T-cell (primary cell): ENCODE measurements around the gene TALDO1. TPM values are rescaled to one million over a fixed set of nuclear protein-coding genes. Genes with fewer than 3 reads are reported as not detected.

Source experiments
- ATAC-seq, 4 experiments: fragments of 200-7000 bp in 3 of 4; fragments of 150-1000 bp in 1 of 4; cut with Tn5 transposase; replicated peaks in 1 of 4; 1 replicate in 3 of 4; 2 replicates in 1 of 4; pipeline ENCODE4 v1.10.0; 2021; ENCODE audit warnings: moderate library complexity in 3 of 4, mild to moderate bottlenecking in 2 of 4, moderate number of reproducible peaks in 1 of 4
- CTCF ChIA-PET, 2 donors: fragments of 300-600 bp; sonication (Branson Sonifier 250); formaldehyde crosslinking; loops; one replicate each; lab custom pipeline; 2022; ENCODE audit warnings: antibody characterized with exemption in 2 of 2; lab: Charles Lee
- POLR2A ChIA-PET, 2 donors: fragments of 300-600 bp; sonication (Branson Sonifier 250); formaldehyde crosslinking; loops; one replicate each; lab custom pipeline; 2022; ENCODE audit warnings: antibody characterized with exemption in 2 of 2; lab: Charles Lee
- DNase-seq, 35 experiments: peaks; one replicate each; pipeline versions ENCODE4 v3.0.0 to v3.0.0-alpha.2; 2013 to 2023
- H3K27ac ChIP-seq: one replicate; pipeline ENCODE4 v1.5.1; 2013; ENCODE audit warnings: low read length
- H3K27me3 ChIP-seq, 2 experiments: replicated peaks in 1 of 2; 1 replicate in 1 of 2; 2 replicates in 1 of 2; pipeline versions ENCODE4 v1.6.1 to v1.7.0; 2013; ENCODE audit warnings: low read length in 1 of 2, mixed read lengths in 1 of 2; ENCODE audit not compliant: control insufficient read depth in 2 of 2, insufficient read depth in 2 of 2; ENCODE audit errors: extremely low read depth in 1 of 2
- H3K36me3 ChIP-seq, 2 donors: 1 replicate in 1 of 2; 2 replicates in 1 of 2; pipeline versions ENCODE4 v1.6.1 to v1.7.0; 2013; ENCODE audit warnings: low read length in 1 of 2; ENCODE audit not compliant: control insufficient read depth in 2 of 2, insufficient read depth in 1 of 2; ENCODE audit errors: extremely low read depth in 1 of 2
- H3K4me1 ChIP-seq, 2 experiments: 1 replicate in 1 of 2; 2 replicates in 1 of 2; pipeline versions ENCODE4 v1.6.1 to v1.7.0; 2013; ENCODE audit warnings: low read length in 2 of 2, mixed read lengths in 1 of 2; ENCODE audit not compliant: insufficient read depth in 2 of 2, control insufficient read depth in 1 of 2; ENCODE audit errors: extremely low read depth in 1 of 2
- H3K4me3 ChIP-seq, 2 donors: 1 replicate in 1 of 2; 2 replicates in 1 of 2; pipeline versions ENCODE4 v1.5.1 to v1.7.0; 2013; ENCODE audit warnings: mild to moderate bottlenecking in 2 of 2, low read length in 1 of 2, moderate library complexity in 1 of 2; ENCODE audit not compliant: control insufficient read depth in 1 of 2; ENCODE audit errors: extremely low read depth in 1 of 2
- H3K9me3 ChIP-seq: 2 replicates; pipeline ENCODE4 v1.7.0; 2013
- H3K27ac Mint-ChIP-seq, 2 donors: one replicate each; pipeline ENCODE4 v1.8.0; 2020 to 2021; ENCODE audit warnings: mild to moderate bottlenecking in 2 of 2, mixed read lengths in 2 of 2
- H3K27me3 Mint-ChIP-seq, 2 donors: one replicate each; pipeline ENCODE4 v1.8.0; 2021 to 2022; ENCODE audit warnings: mixed read lengths in 2 of 2
- H3K36me3 Mint-ChIP-seq: one replicate; pipeline ENCODE4 v1.8.0; 2021; ENCODE audit warnings: mixed read lengths
- H3K4me1 Mint-ChIP-seq, 3 donors: one replicate each; pipeline ENCODE4 v1.8.0; 2020 to 2022; ENCODE audit warnings: mixed read lengths in 3 of 3, mild to moderate bottlenecking in 1 of 3
- H3K4me3 Mint-ChIP-seq, 3 donors: one replicate each; pipeline ENCODE4 v1.8.0; 2020 to 2022; ENCODE audit warnings: mild to moderate bottlenecking in 3 of 3, mixed read lengths in 3 of 3, moderate library complexity in 3 of 3
- H3K9me3 Mint-ChIP-seq, 3 donors: one replicate each; pipeline ENCODE4 v1.8.0; 2020 to 2022; ENCODE audit warnings: mixed read lengths in 3 of 3
- WGBS: methylation state at CpG from one replicate; pipeline ENCODE4 v1.1.5; 2013; ENCODE audit warnings: missing lambda C conversion rate; ENCODE audit not compliant: insufficient coverage; 5-methylcytosine and 5-hydroxymethylcytosine counted together
- total RNA-seq, 35 experiments: library from RNA in 6 of 35; stranded (reverse) in 6 of 35; fragments of 120-200 nt in 1 of 35; gene quantifications; one replicate each; pipeline versions ENCODE4 v1.2.1 to v1.2.4 and lab custom pipeline; 2013 to 2026

TALDO1 gene
- total RNA-seq, 5 donors from 2014 or later (not counting 1 experiment from before 2014, with no cell fraction given): 60.5 to 106 (median 102) TPM

DNA sequence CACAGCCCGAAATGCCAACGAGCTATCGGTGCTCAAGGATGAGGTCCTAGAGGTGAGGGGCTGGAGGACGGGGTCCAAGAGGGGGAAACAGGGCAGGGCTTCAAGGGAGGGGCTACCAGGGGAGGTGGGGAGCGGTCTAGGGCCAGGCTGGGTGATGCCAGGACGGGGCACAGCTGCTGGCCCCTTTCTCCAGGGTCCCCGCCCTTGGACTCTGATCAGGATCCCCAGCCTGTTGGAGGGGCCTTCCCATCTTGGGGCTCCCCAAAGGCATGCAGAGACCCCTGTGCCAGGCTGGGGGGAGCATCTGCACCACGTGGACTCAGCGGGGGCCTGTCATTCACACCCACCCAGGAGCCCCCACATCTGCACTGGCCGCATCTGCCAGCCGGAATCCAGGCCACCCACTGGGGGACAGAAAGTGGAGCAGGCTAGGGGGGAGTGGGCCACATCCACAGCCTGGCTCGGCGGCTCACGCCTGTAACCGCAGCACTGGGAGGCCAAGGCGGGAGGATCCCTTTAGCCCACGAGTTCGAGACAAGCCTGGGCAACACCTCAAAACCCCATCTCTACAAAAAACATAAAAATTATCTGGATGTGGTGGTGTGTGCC, 22.4 kb upstream of the TALDO1 start:
- ATAC-seq (no peak), DNase-seq (no peak)
- no peak overlapping the region for H3K27ac Mint-ChIP-seq
- H3K4me3 Mint-ChIP-seq: peak overlapping the region; percentile 58 to 73 (median 65)
- H3K27me3 Mint-ChIP-seq: peaks cover 7 to 10% of the 10 kb centered on the region in 2 donors
- H3K36me3 Mint-ChIP-seq: no peaks in the 10 kb centered on the region
- Histone ChIP-seq H3K27me3 (peaks cover 0 to 64% of the 10 kb centered on the region in 2 experiments), H3K9me3 (no peaks in the 10 kb centered on the region), H3K4me1 (peaks cover 13 to 62% of the 10 kb centered on the region in 2 experiments), H3K27ac (no peak overlapping the region), H3K4me3 (no peak overlapping the region), H3K36me3 (no peaks in the 10 kb centered on the region)
- ChIA-PET CTCF (interaction anchor here (0.7 to 1.3 kb wide), 3 partner anchors 169 to 177 kb away, joined by 3 to 4 read pairs (median 3); no protein-coding TSS in a partner anchor), POLR2A (interaction anchor here in 1 of 2 donors (0.7 kb wide), 1 partner anchor 59 kb away, joined by 3 read pairs; no protein-coding TSS in a partner anchor)
- H3K9me3 Mint-ChIP-seq: no peaks in the 10 kb centered on the region
- WGBS: 89% methylated on average over 3 of the region's 18 CpGs
- peaks cover 6 to 23% (median 16%) of the 10 kb centered on the region in 3 donors for H3K4me1 Mint-ChIP-seq

- ChIA-PET CTCF (interaction anchor here (0.6 to 2.5 kb wide), 7 partner anchors 23 to 1578 kb away, joined by 3 to 14 read pairs (median 3); partner anchors contain the start of genes DEAF1 (in 1 of the 2), PHRF1 (in 1 of the 2) and TMEM80 (in 1 of the 2)), POLR2A (interaction anchor here (0.6 to 0.9 kb wide), 4 partner anchors 30 to 320 kb away, joined by 3 to 9 read pairs (median 6); partner anchors contain the start of gene TMEM80 (in 1 of the 2))
- Mint-ChIP-seq H3K27me3 (peaks cover 7% of the 10 kb centered on the region in 2 donors), H3K4me1 (peaks cover 6 to 21% (median 14%) of the 10 kb centered on the region in 3 donors), H3K9me3 (no peaks in the 10 kb centered on the region), H3K4me3 (peak overlapping the region; percentile 58 to 73 (median 67)), H3K27ac (no peak overlapping the region), H3K36me3 (no peaks in the 10 kb centered on the region)
- Histone ChIP-seq H3K9me3 (no peaks in the 10 kb centered on the region), H3K27me3 (peaks cover 0 to 57% of the 10 kb centered on the region in 2 experiments), H3K36me3 (no peaks in the 10 kb centered on the region), H3K4me1 (peaks cover 13 to 57% of the 10 kb centered on the region in 2 experiments), H3K4me3 (peak overlapping the region in 1 of 2 donors; percentile 32), H3K27ac (no peak overlapping the region)
- ATAC-seq: peak in 3 of 4 experiments; percentile 10 to 17 (median 14)
- peak in 1 of 35 experiments; percentile 23 for DNase-seq
- 5% methylated on average over 30 of the region's 53 CpGs for WGBS
These were observed 21.6 kb upstream of the TALDO1 start for GRCh38 chr11:725624-726202.

GRCh38 chr11:726278-727220, 20.7 kb upstream of the TALDO1 start:
- Mint-ChIP-seq H3K4me1 (peaks cover 6 to 18% (median 11%) of the 10 kb centered on the region in 3 donors), H3K36me3 (no peaks in the 10 kb centered on the region), H3K9me3 (no peaks in the 10 kb centered on the region), H3K27ac (peak overlapping the region in 1 of 2 donors; percentile 72), H3K27me3 (peaks cover 4 to 5% of the 10 kb centered on the region in 2 donors), H3K4me3 (peak overlapping the region; percentile 60 to 73 (median 67))
- peak in 24 of 35 experiments; percentile 25 to 72 (median 44) for DNase-seq
- CTCF ChIA-PET: interaction anchor here (0.6 to 2.5 kb wide), 12 partner anchors 11 to 1577 kb away, joined by 3 to 14 read pairs (median 3); partner anchors contain the start of genes DEAF1 (in 1 of the 2), PHRF1 (in 1 of the 2) and TMEM80 (in 1 of the 2)
- no peak overlapping the region for H3K27ac ChIP-seq
- peak overlapping the region; percentile 32 to 47 for H3K4me3 ChIP-seq
- WGBS: 9% methylated on average over 49 of the region's 61 CpGs
- H3K27me3 ChIP-seq: peaks cover 0 to 49% of the 10 kb centered on the region in 2 experiments
- no peaks in the 10 kb centered on the region for H3K9me3 ChIP-seq
- H3K4me1 ChIP-seq: peaks cover 13 to 49% of the 10 kb centered on the region in 2 experiments
- peak; percentile 40 to 67 (median 62) for ATAC-seq
- H3K36me3 ChIP-seq: no peaks in the 10 kb centered on the region
- POLR2A ChIA-PET: interaction anchor here (0.6 to 0.9 kb wide), 4 partner anchors 31 to 74 kb away, joined by 3 to 8 read pairs (median 5); partner anchors contain the start of gene TMEM80 (in 1 of the 2)

- no peak overlapping the region for H3K4me3 ChIP-seq
- Mint-ChIP-seq H3K36me3 (no peaks in the 10 kb centered on the region), H3K4me3 (peak overlapping the region in 2 of 3 donors; percentile 21 to 73), H3K4me1 (peaks cover 6 to 12% (median 8%) of the 10 kb centered on the region in 3 donors), H3K27me3 (peaks cover 4 to 5% of the 10 kb centered on the region in 2 donors), H3K9me3 (no peaks in the 10 kb centered on the region), H3K27ac (no peak overlapping the region)
- H3K9me3 ChIP-seq: no peaks in the 10 kb centered on the region
- ChIA-PET POLR2A (interaction anchor here in 1 of 2 donors (0.5 kb wide), 1 partner anchor 92 kb away, joined by 11 read pairs; the partner anchor contains the start of gene PNPLA2), CTCF (interaction anchor here (0.6 to 2.5 kb wide), 4 partner anchors 12 to 372 kb away, joined by 3 to 14 read pairs (median 6); partner anchors contain the start of genes DEAF1 (in 1 of the 2) and TMEM80 (in 1 of the 2))
- peaks cover 8 to 41% of the 10 kb centered on the region in 2 experiments for H3K4me1 ChIP-seq
- H3K27ac ChIP-seq: no peak overlapping the region
- peaks cover 0 to 41% of the 10 kb centered on the region in 2 experiments for H3K27me3 ChIP-seq
- H3K36me3 ChIP-seq: no peaks in the 10 kb centered on the region
- no peak for DNase-seq
- ATAC-seq: no peak
- WGBS: 91% methylated on average over 10 of the region's 12 CpGs
These were observed 20.0 kb upstream of the TALDO1 start for GRCh38 chr11:727281-727701.

DNA sequence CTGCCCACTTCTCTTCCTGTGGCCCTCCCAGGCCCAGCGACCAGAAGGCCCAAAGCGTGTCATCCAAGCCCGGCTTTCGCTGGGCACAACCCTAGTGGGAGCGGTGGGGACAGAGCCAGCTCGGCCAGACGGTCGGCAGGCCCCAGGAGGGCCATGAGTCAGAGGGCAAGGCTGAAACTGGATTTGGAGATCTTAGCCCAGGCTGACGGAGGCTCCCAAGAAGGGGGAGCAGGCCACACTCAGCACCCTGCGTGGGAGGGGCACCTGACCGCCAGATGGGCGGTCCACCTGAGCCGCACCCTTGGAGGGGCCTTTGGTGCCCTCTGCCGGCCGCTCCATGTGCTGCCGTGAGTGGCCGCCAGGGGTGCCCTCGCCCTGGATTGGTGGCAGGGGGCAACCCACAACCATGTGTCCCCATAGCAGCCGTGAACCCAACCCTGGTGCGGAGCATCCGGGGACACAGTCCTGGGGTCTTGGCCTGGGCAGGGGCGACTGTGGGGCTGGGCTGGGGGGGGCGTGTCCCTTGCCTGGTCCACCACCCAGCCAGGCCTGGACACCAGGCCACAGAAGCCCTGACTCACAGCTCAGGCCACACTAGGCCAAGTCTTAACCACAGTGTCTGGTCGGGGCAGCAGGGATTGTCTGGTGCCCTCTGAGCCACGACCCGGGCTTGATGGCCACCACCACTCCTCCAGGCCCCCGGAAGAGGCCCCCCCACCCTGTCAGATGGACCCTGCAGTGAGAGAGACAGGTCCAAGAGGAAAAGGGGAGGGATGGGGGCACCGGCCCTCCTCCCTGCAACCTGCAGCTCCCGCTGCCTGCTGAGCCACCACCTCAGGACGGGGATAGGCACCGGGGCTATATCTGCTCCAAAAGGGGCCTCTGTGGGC, 19.2 kb upstream of the TALDO1 start:
- peaks cover 4 to 10% (median 6%) of the 10 kb centered on the region in 3 donors for H3K4me1 Mint-ChIP-seq
- no peaks in the 10 kb centered on the region for H3K36me3 ChIP-seq
- POLR2A ChIA-PET: interaction anchor here in 1 of 2 donors (0.5 kb wide), 1 partner anchor 91 kb away, joined by 11 read pairs; the partner anchor contains the start of gene PNPLA2
- DNase-seq (peak; percentile 52 to 87 (median 70)), ATAC-seq (peak; percentile 71 to 78 (median 76))
- H3K36me3 Mint-ChIP-seq: no peaks in the 10 kb centered on the region
- CTCF ChIA-PET: interaction anchor here (0.6 to 2.5 kb wide), 3 partner anchors 33 to 180 kb away, joined by 3 to 14 read pairs (median 5); partner anchors contain the start of genes DEAF1 (in 1 of the 2) and TMEM80 (in 1 of the 2)
- no peak overlapping the region for H3K4me3 ChIP-seq
- H3K4me1 ChIP-seq: peaks cover 6 to 35% of the 10 kb centered on the region in 2 experiments
- H3K27me3 ChIP-seq: peaks cover 0 to 35% of the 10 kb centered on the region in 2 experiments
- H3K27ac Mint-ChIP-seq: no peak overlapping the region
- no peak overlapping the region for H3K4me3 Mint-ChIP-seq
- H3K9me3 ChIP-seq: no peaks in the 10 kb centered on the region
- 41% methylated on average over 27 of the region's 31 CpGs for WGBS
- no peak overlapping the region for H3K27ac ChIP-seq
- H3K27me3 Mint-ChIP-seq: peaks cover 3 to 4% of the 10 kb centered on the region in 2 donors
- no peaks in the 10 kb centered on the region for H3K9me3 Mint-ChIP-seq
